HG02884 (cell line): ENCODE results near the gene PHF21A.

Source experiments
- ATAC-seq: cut with Tn5 transposase; IDR thresholded peaks from one replicate; pipeline ENCODE4 v1.9.1; 2021; ENCODE audit warnings: mild to moderate bottlenecking, moderate library complexity; ENCODE audit not compliant: unreplicated experiment

Gene PHF21A

GRCh38 chr11:46121301-46121723 is at the start of gene PHF21A:
PHF21A (minus strand) TSS chr11:46121454; CDS start chr11:46084219, 37,235 bp downstream.
- ATAC-seq = peak; percentile 38

- ATAC-seq = no peak
These were observed 49.5 kb upstream of the PHF21A start for GRCh38 chr11:46170797-46171196.

GRCh38 chr11:46162700-46163099 is 41.4 kb upstream of the PHF21A start:
- ATAC-seq = no peak

DNA sequence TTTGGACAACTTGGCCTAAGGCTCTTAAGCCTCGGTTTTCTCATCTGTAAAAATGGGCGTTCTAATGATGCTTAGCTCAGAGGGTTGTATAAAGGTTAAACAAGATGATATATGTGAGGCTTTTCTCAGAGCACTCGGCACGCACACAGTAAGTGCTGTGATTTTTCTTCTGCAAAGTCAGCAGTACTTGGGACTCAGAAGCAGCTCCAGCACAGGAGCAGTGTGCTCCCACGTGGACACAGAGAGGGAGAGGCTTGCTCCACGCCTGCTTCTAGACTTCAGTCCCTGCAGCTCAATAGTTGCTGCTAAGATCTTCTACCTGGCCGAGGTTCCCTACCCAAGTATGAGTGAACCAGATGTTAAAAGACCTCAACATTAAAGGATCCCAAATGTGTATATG is 39.9 kb upstream of the PHF21A start:
- ATAC-seq = no peak

DNA sequence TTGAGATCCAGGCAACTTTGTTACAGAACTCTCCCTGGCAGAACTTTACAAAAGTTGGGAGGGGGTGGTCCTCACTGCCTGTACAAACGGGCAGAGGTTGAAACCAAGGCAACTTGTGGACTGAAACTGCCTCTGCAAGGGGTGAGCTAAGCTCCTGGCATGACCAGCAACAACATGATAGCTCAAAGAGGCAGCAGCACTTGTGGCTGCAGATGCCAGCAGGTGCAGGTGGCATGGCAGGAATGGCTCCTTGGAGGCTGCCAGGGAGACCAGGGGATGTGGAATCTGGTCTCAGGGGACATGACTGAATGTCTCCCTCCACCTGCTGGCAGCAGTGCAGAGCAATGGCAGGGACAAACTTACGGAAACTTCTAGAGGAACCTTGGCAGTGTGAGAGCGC is 38.8 kb upstream of the PHF21A start:
- no peak for ATAC-seq

DNA sequence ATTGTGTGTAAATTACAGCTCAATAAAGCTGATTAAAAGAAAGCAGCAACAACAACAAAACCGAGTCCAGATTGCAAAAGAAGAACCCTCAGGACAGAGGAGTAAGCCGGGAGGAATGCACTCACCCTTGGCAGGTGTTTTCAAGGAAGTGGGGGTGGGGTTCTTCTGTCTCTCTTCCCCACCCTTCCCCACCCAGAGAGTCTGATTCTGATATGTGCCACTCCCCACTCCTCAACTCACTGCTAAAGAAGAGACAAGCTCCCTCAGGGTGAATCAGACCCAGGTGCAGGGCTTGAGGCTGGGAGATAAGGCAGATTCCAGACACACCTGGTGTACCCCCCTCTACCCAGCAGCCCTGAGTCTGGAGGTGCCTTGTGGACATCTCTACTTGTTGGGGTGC is 38.4 kb upstream of the PHF21A start:
- ATAC-seq = no peak

- ATAC-seq = no peak
These were observed 28.6 kb upstream of the PHF21A start for GRCh38 chr11:46149826-46150225.

- ATAC-seq = no peak
These were observed 28.1 kb upstream of the PHF21A start for GRCh38 chr11:46149342-46149741.

GRCh38 chr11:46144741-46145140 is 23.5 kb upstream of the PHF21A start:
- no peak for ATAC-seq

DNA sequence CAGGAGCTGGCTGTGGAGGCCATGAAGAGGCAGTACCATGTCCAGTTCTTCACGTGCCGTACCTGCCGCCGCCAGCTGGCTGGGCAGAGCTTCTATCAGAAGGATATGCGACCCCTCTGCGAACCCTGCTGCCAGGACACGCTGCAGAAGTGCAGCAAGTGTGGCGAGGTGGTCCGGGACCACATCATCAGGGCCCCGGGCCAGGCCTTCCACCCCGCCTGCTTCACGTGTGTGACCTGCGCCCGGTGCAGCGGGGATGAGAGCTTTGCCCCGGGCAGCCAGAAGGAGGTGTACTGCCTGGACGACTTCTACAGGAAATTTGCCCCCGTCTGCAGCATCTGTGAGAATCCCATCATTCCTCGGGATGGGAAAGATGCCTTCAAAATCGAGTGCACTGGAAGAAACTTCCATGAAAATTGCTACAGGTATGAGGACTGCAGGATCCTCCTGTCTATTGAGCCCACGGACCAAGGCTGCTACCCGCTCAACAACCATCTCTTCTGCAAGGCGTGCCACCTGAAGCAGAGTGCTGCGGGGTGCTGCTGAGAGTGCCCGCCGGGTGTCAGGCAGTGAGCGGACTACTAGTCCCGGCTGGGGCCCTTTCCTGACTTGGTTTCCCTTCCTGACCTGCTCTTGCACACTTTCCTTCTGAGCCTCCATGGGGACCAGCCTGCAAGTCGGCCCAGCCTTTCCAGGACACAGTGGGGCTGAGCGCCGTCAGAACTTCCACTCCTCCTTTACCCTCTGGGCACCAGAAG is 22.0 kb upstream of the PHF21A start:
- ATAC-seq = no peak

DNA sequence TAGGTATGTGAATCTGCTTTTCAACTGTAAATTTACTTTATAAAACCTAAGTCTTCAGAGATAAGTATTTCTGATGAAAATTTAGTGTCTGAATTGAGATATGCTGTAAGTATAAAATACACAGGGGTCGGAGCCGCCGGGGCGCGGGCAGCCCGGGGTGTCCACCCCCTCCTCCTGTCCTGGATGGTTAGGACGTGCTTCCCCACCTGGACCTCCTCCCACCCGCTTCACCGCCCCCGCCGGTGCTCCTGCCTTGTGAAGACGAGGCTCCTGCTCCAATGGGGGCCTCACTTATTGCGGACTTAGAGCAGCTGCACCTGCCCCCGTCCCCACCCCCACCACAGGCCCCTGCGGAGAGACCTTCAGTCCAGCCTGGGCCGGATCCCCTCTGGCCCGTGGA is 21.3 kb upstream of the PHF21A start:
- no peak for ATAC-seq

DNA sequence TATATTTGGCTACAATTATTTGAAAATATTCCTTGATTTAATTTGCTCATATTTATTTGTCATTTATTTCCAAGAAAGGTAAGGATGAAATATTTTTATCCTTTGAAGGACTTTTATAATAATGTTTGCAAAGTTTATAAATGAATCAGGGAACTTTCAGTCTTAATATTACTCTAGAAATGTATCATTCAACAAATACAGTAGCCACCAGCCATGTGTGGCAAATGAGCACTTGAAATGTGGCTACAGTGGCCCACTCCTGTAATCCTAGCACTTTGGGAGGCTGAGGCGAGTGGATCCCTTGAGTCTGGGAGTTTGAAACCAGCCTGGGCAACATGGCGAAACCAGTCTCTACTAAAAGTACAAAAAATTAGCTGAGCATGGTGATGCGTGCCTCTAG is 20.3 kb upstream of the PHF21A start:
- ATAC-seq = no peak

DNA sequence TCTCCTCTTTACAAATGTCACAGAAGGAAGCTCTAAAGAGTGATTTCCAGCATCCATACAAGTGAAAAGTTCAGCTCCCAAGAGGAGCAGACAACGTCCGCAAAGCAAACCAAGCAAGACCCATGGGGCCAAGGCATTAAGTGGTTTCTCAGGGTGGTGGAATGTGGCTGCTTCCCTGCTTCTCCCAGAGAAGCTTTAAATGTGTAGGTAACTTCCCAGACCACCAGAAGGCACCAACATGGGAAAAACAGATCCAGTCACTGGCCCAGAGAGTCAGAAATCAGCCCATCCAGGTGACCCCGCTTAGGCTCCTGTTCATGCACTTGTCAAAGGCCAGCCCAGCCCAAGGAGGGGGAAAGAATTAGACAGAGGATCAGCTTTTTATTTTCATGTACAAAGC is 13.3 kb upstream of the PHF21A start:
- no peak for ATAC-seq

DNA sequence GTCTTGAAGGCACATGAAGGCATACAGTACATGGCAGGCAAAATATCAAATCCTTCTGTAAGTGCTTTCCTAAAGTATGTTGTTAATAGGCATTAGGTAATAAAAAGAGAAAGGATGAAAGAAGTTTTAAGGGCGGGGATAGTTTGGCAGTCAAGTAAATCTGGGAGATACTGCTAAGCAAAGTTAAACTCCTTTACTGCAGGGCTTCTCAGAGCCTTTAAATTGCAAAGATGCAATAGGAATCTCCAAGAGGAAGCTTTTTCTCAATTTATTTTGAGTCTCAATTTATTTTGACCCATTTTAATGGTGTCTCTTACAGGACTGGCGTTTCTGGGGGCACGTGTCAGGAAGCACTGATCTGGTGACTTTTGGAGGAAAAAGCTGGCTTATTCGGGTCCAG is 12.8 kb upstream of the PHF21A start:
- ATAC-seq = no peak

GRCh38 chr11:46133119-46133518 is 11.9 kb upstream of the PHF21A start:
- no peak for ATAC-seq

- no peak for ATAC-seq
These were observed 9.2 kb upstream of the PHF21A start for GRCh38 chr11:46130286-46130940.

DNA sequence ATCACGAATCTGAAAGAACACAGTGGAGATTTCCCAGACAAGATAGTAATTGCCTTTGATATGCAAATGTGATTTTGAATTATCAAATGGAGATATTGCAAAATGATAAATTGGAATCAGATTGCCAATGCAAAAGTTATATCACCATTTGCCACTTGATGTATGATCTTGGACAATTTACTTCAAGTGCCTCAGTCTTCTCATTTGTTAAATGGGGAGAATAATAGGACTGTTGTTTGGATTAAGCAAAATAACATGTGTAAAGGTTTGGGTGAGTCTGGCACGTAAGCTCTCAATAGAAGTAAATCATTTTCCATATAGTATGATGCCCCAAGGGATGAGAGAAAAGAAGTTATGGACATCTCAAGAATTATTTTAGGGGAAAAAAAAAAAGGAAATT is 7.9 kb upstream of the PHF21A start:
- no peak for ATAC-seq

DNA sequence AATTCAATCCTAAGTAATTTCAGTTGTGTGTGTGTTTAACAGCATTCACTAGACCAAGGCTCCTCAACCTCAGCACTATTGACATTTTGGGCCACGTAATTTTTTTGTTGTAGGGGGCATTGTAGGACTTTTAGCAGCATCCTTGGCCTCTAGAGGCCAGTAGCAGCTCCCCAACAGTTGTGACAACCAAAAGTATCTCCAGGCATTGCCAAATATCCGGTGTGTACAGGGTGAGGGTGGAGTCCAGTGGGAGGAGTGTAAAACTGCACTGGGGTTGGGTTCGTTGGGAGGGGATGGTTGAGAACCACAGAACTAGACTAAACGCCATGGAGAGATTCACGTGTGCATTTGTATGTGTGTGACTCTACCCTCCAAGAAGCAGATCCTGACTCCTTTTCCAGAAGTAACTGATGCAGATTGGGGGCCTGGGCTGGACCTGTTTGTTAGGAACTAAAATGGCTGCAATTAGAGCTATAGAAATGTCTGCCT is 5.9 kb upstream of the PHF21A start:
- no peak for ATAC-seq

DNA sequence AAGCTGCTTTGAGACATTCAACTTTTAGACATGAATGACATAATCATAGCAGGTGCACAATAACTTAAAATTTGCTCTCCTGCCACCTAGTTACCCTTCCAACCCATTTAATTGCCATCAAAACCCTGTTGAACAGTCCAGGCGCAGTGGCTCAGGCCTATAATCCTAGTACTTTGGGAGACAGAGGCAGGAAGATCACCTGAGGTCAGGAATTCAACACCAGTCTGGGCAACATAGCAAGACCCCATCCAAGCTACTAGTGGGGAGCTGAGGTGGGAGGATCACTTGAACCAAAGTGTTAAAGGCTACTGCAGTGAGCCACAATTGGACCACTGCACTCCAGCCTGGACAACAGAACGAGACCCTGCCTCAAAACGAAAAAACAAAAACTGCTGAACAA is 4.0 kb upstream of the PHF21A start:
- ATAC-seq = no peak

- no peak for ATAC-seq
These were observed 1.9 kb upstream of the PHF21A start for GRCh38 chr11:46122945-46123715.

DNA sequence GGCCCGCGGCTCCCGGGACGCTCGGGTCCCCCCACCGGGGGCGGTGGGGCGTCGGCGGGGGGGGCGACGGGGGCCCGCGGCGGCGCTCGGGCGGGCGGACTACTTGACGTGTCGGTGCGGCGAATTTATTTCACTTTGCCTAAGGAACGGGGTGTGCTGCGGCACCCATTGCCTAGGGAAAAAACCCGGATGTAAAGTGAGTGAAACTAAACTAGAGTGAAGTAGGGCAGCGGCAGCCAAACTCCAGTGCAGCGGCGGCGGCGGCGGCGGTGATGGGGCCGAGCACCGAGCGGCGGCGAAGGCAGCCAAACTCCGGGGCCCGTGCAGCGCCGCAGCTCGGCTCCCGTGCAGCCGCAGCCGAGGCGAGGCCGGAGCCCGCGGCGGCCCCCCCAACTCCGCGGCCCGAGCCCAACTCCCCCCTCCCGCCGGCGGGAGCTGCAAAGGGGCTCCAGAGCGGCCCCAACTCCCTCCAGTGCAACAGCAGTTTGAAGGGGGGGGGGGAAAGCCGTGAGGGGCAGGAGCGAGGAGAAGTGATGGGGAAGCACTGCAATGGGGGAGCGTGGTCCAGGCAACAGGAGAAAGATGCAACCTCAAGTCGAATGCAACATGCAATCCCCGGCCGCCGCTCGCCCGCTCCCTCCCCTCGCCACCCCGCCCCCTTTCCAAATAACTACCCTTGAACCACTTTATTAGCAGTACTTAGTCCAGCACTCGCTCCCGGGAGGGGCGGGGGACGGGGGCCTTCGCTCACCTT is 647 bp upstream of the PHF21A start:
- peak; percentile 36 for ATAC-seq
